GM21717 (cell line): ENCODE results near the gene SMARCC2.

Source experiments
- ATAC-seq: cut with Tn5 transposase; IDR thresholded peaks from one replicate; pipeline ENCODE4 v1.9.1; 2021; ENCODE audit warnings: mild to moderate bottlenecking, moderate library complexity; ENCODE audit not compliant: unreplicated experiment

Gene SMARCC2

GRCh38 chr12:56152756-56153677 is 36.3 kb downstream of the SMARCC2 start:
- no peak for ATAC-seq

GRCh38 chr12:56152132-56152755 is 37.0 kb downstream of the SMARCC2 start, which contains the start of gene MYL6B:
Gene MYL6B, plus strand, starts transcription at chr12:56152587. Its CDS starts 1,332 bp downstream, at chr12:56153919.
- ATAC-seq: peak; percentile 79

GRCh38 chr12:56151672-56152131 is 37.6 kb downstream of the SMARCC2 start:
- ATAC-seq: peak; percentile 42

- ATAC-seq: no peak
Observed at GRCh38 chr12:56150563-56150962, 38.7 kb downstream of the SMARCC2 start.

GRCh38 chr12:56146492-56147460 is 42.5 kb downstream of the SMARCC2 start:
- no peak for ATAC-seq

DNA sequence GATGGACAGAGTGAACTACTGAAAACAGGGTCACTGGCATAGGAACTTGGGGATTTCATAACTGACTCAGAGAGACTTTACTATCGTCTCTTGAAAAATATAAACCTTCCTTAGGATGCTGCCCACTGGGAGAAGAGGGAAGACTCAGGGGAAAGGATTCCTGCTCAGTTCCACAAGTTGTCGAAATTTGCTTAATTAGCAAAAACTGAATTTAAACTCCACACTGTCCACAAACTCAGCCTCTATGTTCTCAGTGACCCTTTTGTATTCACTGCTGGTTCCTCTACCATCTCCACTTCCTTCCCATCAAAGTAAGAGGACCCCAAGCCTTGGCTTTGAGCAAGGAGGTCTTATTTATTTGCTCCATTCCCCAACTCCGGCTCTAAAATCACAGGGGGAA is 44.1 kb downstream of the SMARCC2 start:
- no peak for ATAC-seq

DNA sequence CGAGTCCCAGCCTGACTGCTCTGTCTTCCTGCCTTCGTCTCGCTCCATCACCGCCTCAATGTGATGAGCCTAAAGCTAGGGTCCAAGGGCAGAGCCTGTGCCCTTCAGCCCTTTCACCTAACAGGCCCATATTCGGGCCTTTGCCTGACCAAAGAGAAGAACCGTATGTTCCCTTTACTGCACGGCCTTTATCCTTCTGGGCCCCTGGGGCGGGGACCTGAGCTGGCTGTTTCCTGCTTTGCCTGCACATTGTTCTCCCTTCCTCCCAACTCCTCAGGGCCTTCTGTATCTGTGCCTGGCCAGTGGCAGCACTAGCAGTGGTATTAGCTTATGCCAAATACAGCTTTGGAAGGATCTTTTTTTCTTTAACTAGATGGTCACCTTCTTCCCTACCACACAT is 45.4 kb downstream of the SMARCC2 start:
- no peak for ATAC-seq

DNA sequence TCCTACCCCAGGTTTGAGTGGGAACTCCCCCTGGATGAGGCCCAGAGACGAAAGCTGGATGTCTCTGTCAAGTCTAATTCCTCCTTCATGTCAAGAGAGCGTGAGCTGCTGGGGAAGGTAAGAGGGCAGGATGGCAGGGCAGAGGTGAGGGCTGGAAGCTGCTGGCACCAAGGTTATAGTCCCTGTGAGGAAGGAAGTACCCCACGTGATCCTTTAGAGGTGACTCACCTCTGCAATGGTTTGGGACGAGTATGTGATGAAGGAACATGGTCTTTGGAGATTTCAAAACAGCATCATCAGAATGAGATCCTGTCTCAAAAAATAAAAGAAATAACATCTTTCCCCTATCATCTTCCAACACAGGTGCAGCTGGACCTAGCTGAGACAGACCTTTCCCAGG is 46.1 kb downstream of the SMARCC2 start:
- no peak for ATAC-seq

GRCh38 chr12:56141946-56142784 is 47.1 kb downstream of the SMARCC2 start:
- no peak for ATAC-seq

- no peak for ATAC-seq
Observed at GRCh38 chr12:56137853-56138571, 51.3 kb downstream of the SMARCC2 start.

- ATAC-seq: no peak
Observed at GRCh38 chr12:56134897-56135296, 54.4 kb downstream of the SMARCC2 start.

- ATAC-seq: no peak
Observed at GRCh38 chr12:56130876-56131275, 58.4 kb downstream of the SMARCC2 start.

- no peak for ATAC-seq
Observed at GRCh38 chr12:56129942-56130495, 59.3 kb downstream of the SMARCC2 start.

DNA sequence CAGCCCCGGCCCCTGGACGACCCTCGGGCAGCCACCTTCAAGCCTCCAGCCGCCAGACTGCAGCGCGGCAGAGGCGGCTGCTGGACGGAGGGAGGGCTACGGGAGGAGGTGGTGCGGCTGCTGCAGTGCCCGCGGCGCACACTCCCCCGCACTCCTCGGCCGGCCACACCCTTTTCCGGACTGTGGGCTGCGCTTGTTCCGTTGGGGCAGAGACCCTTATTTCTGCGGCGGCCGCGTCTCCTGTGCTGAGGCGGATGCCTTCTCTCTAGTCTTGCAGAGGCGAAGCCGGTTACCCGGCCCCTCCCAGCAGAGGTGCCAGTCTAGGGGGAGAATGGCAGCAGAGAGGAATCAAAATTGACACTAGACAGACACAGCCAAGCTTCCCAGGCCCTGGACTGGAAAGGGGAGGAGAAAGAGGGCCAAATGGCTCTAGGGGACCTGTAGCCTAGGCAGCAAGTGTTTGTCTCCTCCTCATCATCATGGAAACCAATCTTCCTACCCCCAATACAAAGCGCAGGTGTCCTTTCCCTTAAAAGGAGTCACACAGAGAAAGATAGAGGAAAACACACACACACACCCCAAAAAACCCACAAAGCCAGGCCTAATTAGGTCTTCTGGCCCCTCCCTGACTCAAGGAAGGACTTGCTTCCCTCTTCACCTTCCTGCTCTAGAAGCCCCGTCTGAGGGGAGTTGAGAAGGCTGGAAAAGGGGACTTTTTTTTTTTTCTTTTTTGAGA is 59.9 kb downstream of the SMARCC2 start:
- peak; percentile 30 for ATAC-seq

- ATAC-seq: no peak
Observed at GRCh38 chr12:56128670-56129205, 60.5 kb downstream of the SMARCC2 start.

DNA sequence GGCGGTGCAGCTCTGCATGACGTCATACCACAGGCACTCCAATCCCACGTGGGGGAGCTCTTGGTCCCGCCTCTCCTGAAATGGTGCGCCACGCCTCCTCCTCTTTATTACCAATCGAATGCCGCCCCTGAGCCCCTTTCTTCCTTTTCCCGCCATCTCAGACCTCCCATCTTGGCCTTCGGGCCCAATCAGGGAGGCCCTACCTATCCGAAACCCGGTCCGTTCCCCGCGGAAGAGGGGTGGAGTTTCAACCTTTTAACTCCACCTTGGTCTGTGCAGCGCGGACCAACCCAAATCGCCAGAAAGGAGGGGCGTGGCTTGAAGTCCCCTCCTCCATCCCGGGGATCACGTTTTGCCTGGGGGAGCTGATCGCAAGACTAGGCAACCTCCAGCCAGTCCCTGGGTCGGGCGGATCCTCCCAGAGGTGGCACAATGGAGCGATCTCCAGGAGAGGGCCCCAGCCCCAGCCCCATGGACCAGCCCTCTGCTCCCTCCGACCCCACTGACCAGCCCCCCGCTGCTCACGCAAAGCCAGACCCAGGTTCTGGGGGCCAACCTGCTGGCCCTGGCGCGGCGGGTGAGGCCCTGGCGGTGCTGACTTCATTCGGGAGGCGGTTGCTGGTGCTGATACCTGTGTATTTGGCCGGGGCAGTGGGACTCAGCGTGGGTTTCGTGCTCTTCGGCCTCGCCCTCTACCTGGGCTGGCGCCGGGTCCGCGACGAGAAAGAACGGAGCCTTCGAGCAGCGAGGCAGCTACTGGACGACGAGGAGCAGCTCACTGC is 61.2 kb downstream of the SMARCC2 start, which contains the start of gene ESYT1:
Gene ESYT1 (plus strand): TSS at position 380 of the 782 bp plus-strand sequence. CDS start 53 bp downstream, at position 433.
- ATAC-seq: peak; percentile 80

GRCh38 chr12:56127485-56127887 is 61.8 kb downstream of the SMARCC2 start:
- ATAC-seq: no peak
